Mammary epithelial cell (primary cell): ENCODE results near the gene MOB3A.

Experiments used
- EZH2 ChIP-seq: IDR thresholded peaks from 2 replicates; pipeline ENCODE4 v1.6.1; 2012; ENCODE audit warnings: low read length, inconsistent platforms, borderline replicate concordance
- TF ChIP-seq, protein P1 (sequence below), 2 donors: IDR thresholded peaks in 1 of 2; conservative IDR thresholded peaks in 1 of 2; 2 replicates each; pipeline ENCODE4 v1.5.1; 2011 to 2012; ENCODE audit warnings: inconsistent platforms in 2 of 2, low read length in 2 of 2, mild to moderate bottlenecking in 2 of 2, control low read depth in 1 of 2, low read depth in 1 of 2; ENCODE audit not compliant: insufficient read depth in 1 of 2; ENCODE audit errors: extremely low read depth in 1 of 2

- TF ChIP-seq, protein P1, sequence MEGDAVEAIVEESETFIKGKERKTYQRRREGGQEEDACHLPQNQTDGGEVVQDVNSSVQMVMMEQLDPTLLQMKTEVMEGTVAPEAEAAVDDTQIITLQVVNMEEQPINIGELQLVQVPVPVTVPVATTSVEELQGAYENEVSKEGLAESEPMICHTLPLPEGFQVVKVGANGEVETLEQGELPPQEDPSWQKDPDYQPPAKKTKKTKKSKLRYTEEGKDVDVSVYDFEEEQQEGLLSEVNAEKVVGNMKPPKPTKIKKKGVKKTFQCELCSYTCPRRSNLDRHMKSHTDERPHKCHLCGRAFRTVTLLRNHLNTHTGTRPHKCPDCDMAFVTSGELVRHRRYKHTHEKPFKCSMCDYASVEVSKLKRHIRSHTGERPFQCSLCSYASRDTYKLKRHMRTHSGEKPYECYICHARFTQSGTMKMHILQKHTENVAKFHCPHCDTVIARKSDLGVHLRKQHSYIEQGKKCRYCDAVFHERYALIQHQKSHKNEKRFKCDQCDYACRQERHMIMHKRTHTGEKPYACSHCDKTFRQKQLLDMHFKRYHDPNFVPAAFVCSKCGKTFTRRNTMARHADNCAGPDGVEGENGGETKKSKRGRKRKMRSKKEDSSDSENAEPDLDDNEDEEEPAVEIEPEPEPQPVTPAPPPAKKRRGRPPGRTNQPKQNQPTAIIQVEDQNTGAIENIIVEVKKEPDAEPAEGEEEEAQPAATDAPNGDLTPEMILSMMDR (conservative IDR thresholded peaks at IDR 0.05 in 1 of 2, IDR thresholded peaks at IDR 0.05 in 1 of 2; ENCODE audit: extremely low read depth in 1 of 2, insufficient read depth in 1 of 2, low read depth in 1 of 2, low read length in 2 of 2): no peak
- TF ChIP-seq EZH2: no peak
Observed at GRCh38 chr19:2123682-2124387, 27.7 kb upstream of the MOB3A start.
